HG02571 (cell line): Measurements from ENCODE around the gene MAX.
"Not testable (repeated sequence)": the region's sequence is repeated elsewhere in the genome, so short reads cannot be mapped to it uniquely, and the experiment has no call there.

Experiments used
- ATAC-seq: cut with Tn5 transposase; IDR thresholded peaks from one replicate; pipeline ENCODE4 v1.9.1; 2021; ENCODE audit warnings: mild to moderate bottlenecking, moderate library complexity; ENCODE audit not compliant: unreplicated experiment

MAX gene

DNA sequence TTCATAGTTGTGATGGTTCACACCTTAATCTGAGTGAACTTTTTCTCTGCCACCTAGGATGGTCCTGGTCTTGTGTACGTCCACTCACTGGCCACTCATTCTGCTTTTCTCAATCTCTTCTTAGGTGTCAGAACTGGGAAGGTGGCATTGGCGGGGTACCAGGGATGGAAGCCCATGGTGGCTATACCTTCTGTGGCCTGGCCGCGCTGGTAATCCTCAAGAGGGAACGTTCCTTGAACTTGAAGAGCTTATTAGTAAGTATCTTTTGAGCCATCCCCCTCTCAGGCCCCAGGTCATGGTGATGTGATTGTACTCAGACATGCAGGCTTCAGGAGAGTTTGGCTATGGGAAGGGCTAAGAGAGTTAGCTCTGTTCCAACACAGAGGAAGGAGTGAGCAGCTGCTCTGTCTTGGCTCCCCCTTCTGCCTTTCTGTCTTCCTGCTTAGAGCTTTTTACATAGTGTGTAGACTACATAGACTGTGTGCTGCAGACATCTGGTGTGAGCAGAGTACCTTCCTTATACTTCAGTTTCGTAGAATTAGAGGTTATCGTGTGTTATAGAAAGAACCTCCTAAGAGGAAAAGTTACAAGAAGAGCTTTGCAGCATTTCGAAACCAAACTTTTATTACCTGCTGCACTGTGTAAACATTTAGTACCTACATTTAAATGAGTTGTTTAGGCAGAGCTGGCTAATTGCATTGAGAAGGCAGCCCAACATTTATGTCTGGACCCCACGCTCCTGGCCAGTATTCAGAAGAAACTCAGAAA, 61.5 kb downstream of the MAX start:
- ATAC-seq = no peak

- no peak for ATAC-seq
Measured at GRCh38 chr14:65038966-65039365, 63.4 kb downstream of the MAX start.

GRCh38 chr14:65035049-65035448, 67.3 kb downstream of the MAX start:
- no peak for ATAC-seq

- no peak for ATAC-seq
Measured at GRCh38 chr14:65034021-65034420, 68.3 kb downstream of the MAX start.

GRCh38 chr14:65033181-65033580, 69.1 kb downstream of the MAX start:
- ATAC-seq = no peak

DNA sequence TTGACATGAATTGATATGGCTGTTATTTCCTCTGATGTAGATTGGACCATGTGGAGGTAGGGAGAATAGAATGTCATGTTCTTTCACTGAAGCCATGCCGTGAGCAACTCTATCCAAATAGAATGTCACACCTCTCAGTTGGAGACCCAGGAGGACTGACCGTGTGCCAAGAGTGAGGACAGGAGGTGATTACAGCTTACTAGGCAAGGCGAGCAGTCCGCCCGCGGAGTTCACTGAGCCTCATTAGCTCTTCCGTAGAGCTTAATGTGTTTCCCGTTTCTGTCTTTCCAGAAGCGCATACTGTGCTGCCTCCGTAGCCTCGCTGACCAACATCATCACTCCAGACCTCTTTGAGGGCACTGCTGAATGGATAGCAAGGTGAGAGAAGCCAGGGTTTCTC, 70.0 kb downstream of the MAX start:
- ATAC-seq = no peak

GRCh38 chr14:65031321-65031720, 71.0 kb downstream of the MAX start:
- not testable (repeated sequence) for ATAC-seq

GRCh38 chr14:65028937-65029336, 73.4 kb downstream of the MAX start:
- no peak for ATAC-seq

GRCh38 chr14:65027127-65027799, 75.1 kb downstream of the MAX start:
- ATAC-seq = no peak

DNA sequence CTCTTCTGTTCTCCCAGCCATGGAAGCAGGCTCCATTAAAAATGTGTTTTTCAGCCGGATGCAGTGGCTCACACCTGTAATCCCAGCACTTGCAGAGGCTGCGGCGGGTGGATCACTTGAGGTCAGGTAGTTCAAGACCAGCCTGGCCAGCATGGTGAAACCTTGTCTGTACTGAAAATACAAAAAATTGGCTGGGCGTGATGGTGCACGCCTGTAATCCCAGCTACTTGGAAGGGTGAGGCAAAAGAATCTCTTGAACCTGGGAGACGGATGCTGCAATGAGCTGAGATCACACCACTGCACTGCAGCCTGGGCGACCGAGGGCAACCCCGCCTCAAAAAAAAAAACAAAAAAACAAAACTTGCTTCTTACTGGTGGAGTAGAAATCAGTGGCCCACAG, 75.8 kb downstream of the MAX start:
- ATAC-seq = no peak

- no peak for ATAC-seq
Measured at GRCh38 chr14:65025818-65026217, 76.5 kb downstream of the MAX start.
